Measurements from ENCODE around the gene VAV2.
"Not testable (repeated sequence)": the region's sequence is repeated elsewhere in the genome, so short reads cannot be mapped to it uniquely, and the experiment has no call there.

Gene VAV2

DNA sequence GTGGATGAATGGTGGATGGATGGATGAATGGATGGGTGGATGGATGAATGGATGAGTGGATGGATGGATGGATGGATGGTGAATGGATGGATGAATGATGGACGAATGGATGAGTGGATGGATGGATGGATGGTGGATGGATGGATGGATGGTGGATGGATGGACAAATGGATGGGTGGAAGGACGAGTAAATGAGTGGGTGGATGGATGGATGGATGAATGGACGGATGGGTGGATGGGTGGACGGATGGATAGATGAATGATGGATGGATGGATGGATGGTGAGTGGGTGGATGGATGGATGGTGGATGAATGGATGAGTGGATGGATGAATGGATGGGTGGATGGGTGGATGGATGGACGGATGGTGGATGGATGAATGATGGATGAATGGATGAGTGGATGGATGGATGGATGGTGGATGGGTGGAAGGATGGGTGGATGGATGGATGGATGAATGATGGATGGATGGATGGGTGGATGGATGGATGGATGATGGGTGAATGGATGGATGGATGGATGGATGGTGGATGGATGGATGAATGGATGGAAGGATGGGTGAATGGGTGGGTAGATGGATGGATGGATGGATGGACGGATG, 58.6 kb downstream of the VAV2 start:
- DNase-seq = no peak

DNA sequence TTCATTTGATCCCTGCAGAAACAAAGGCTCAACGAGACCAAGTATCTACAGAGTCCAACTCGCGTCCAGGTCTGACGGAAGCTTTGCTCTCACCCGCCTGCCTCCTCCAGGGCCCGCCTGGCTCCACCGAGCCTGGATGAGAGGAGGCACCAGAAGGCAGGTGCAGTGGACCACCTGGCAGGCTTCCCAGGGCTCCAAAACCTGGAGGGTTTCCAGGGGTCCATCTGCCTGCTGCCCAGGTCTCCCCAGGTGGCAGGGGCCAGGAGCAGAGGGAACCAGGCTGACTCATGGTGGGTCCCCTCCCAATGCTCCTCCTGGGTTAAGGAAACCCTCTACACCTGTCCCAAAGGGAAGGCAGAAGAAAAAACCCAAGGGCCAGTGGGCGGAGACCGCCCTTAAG, 59.5 kb downstream of the VAV2 start:
- no peak for DNase-seq

DNA sequence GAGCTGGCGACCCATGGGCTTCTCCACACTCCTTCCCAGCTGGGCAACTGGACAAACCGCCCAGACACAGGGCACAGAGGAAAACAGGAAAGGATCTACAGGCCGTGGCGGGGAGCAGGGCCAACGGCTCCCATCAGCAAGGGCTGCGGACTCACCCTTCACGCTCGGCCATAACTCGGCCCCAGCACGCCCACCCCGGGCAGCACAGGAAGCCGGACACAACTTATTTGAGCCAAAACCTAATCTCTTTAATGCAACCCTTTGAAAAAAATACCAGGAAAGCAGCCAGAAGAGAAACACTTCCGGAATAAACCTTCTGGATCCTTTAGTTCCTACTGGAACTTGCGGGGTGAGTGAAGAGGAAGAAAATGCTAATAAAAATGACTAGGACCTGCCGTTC, 59.9 kb downstream of the VAV2 start:
- no peak for DNase-seq

DNA sequence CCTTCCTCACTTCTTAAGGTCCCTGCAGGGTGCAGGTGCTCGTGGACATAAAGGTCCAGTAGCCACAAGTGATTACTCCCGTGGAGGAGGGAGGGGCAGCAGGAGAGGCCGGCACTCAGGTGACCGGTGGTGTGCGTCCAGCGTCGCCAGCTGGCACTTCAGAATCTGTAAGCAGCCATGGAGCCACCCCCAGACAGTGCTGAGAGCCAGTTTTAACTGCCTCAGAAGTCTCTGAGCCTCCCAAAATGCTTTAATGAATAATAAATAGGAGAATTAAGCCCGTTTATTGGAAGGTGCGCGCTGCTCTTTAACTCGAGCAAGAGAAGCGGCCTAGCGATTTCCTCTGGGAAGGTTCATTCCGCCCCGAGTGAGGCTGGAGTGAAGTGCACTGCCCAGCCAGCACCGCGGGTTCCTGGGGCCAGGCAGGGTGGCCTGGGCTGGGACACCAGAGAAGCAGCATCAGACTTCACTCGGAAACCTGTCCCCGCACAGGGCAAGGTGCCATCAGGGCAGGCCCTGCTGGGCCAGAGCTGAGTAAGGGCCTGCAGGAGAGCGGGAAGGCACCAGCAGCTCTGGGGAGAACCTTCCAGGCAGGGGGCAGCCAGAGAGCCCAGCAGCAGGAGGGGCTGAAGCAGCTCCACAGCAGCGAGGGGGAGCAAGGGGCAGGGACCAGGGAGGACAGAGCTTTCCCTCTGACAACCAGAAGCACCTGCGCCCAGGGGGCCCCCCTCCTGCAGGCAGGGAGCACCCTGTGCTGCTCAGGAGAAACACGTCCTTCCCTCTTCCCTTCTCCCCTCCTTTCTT, 61.2 kb downstream of the VAV2 start:
- no peak for DNase-seq

DNA sequence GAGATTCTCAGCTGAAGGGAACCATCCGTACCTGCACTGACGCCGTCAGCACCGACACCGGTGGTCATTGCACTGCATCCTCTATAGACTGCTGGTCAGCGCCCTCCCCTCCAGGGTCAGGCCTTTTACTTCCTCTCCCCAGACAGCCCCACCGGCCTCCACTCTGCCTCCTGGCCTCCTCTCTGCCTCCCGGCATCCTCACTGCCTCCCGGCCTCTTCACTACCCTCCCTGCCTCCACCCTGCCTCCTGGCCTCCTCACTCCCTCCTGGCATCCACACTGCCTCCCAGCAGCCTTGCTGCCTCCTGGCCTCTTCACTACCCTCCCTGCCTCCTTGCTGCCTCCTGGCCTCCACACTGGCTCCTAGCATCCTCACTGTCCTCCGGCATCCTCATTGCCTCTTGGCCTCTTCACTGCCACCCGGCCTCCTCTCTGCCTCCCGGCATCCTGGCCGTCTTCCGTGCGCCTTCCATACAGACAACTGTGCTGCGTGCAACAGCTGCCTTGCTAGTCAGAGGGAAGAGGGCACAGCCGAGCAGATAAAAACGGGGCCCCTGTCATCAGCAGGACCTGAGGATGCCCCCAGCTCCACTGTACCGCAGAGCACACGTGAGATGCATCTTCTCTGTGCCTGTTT, 62.0 kb downstream of the VAV2 start:
- no peak for DNase-seq

DNA sequence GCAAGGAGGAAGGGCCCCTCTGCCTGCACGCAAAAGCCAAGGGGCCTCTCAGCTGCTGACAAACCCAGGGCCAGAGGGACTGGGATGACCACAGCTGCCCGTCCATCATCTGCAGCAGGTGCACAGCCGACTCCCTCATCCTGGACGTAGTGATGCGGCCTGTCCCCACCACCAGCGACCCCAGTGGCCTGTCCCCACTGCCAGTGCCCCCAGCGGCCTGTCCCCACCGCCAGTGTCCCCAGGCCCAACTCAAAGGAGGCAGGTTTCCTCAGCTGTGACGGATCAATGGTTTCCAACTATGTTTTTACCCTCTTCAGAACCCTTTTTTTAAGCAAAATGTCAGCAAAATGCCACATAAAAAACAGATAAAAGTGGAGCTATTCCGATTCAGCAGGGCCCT, 62.5 kb downstream of the VAV2 start:
- DNase-seq = no peak

DNA sequence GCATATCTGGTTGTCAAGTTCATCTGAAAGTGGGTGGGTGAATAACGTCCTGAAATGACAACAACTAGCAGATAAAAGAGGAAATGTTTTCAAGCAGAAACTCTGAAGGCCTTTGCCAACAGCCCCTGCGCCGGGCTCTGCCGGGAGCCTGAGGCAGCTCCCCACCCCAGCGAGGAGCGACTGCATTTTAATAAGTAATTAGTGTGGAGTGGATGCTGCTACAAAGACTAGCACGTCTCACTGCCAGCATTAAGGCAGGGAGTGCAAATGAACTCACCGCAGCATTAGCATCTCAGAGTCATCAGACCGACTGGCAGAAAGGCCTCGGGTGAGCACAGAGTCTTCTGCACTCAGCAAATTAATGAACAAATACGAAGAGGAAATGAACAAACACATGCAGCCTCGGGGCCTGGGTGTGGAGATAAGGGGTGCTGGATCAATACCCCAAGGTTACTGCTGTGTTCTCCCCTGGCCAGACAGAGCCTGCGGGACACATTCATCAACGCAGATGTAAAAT, 63.8 kb downstream of the VAV2 start:
- no peak for DNase-seq

DNA sequence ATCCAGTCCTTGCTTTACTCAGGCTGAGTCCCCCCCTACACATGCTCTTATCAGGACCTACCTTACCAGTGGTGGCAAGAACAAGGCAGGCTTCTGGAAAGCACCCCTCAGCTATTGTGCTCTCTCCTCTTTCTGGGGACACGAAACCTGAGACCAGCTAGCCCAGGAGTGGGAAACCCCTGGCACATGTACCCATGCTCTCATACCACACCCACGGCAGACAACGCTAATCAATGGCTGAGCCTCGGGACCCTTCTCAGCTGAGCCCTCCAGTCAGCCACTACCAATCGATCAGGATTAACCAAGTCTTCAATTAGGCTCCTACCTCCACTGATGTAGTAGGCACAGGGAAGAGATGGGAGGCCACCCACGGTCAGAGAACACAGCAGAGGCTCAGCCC, 65.1 kb downstream of the VAV2 start:
- no peak for DNase-seq

DNA sequence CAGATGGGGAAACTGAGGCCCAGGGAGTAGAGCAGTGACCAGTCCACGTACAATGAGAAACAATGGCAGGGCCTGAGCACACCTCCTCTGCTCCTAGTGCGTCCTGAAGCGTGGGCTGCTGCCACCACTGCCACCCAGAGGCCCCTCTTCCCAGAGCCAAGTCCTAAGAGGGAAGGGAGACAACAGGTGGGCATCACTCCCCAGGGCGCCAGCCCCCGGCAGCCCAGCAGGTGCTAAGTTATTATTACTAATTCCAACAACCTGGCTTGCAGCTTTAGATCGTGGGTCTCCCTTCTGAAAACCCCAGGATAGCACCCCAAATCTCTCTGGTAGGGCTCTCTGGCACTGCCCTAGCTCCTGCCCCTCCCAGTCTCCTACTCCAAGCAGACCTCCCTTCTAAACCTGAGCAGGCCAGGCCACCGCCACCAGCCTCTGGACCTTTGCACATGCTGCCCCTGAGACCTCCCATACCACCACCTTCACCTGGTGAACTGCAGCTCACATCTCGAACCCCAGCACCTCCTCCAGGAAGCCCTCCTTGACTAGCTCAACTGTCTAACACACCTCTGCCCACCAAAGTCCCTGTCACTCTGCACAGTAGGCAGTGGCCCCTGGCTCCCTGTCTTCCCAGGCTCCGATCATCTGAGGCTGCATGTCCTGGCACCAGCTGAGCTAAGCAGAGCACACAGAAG, 65.8 kb downstream of the VAV2 start:
- DNase-seq = no peak

DNA sequence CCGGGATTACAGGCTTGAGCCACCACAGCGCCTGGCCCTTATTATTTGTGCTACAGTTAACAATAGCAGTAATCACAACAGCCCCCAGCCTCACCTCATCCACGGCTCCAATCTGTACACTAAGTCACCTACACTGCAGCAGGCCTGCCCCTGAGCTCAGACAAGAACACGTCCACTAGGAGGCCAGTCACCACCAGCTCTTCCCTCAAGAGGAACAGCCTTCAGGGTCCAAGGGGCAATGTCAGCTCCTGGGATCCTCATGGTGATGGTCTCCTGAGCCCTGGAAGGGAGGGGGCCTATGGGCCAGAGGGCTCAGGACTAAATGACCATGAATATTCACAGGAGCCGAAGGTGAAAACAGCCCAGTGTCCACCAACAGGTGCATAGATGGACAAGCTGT, 67.7 kb downstream of the VAV2 start:
- no peak for DNase-seq

DNA sequence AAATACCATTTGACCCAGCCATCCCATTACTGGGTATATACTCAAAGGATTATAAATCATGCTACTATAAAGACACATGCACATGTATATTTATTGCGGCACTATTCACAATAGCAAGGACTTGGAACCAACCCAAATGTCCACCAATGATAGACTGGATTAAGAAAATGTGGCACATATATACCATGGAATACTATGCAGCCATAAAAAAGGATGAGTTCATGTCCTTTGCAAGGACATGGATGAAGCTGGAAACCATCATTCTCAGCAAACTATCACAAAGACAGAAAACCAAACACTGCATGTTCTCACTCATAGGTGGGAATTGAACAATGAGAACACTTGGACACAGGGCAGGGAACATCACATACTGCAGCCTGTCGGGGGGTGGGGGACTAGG, 68.5 kb downstream of the VAV2 start:
- not testable (repeated sequence) for DNase-seq

DNA sequence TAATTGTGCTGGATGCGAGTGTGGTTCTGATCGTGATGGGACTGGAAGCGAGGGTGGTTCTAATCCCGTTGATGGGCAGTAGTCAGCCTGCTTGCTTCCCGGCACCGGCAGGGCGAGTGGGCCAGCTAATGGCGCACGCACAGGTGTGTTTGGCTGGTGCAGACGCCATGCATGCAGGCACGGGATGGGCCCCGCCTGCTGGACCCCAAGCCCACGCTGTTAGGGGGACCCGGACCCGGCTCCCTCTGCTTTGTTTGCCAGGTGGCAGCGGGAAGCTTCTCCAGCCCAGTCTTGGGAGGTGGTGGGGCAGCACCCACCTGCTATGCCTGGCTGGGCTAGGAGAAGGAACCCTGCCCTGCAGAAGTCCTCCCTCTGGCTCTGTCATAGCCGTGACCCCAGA, 70.3 kb downstream of the VAV2 start:
- DNase-seq = no peak

DNA sequence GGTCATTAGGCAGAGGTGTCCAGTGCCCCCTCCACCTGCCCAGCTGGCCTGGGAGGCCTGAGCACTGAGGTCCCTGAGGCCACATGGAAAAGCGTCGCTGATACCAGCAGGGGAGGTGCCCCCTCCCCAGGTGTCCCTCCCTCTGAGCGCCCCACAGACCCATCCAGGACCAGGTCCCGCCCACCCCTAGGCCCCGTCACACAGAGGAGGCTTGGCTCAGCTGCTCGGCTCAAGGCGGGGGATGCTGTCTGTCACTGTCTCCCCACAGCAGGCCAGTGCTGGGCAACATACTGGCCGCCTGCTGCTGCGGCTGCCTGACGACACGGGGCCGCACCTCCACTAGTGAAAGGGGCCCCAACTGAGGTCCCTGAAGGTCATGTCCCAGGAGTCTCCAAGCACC, 71.7 kb downstream of the VAV2 start:
- DNase-seq = no peak

DNA sequence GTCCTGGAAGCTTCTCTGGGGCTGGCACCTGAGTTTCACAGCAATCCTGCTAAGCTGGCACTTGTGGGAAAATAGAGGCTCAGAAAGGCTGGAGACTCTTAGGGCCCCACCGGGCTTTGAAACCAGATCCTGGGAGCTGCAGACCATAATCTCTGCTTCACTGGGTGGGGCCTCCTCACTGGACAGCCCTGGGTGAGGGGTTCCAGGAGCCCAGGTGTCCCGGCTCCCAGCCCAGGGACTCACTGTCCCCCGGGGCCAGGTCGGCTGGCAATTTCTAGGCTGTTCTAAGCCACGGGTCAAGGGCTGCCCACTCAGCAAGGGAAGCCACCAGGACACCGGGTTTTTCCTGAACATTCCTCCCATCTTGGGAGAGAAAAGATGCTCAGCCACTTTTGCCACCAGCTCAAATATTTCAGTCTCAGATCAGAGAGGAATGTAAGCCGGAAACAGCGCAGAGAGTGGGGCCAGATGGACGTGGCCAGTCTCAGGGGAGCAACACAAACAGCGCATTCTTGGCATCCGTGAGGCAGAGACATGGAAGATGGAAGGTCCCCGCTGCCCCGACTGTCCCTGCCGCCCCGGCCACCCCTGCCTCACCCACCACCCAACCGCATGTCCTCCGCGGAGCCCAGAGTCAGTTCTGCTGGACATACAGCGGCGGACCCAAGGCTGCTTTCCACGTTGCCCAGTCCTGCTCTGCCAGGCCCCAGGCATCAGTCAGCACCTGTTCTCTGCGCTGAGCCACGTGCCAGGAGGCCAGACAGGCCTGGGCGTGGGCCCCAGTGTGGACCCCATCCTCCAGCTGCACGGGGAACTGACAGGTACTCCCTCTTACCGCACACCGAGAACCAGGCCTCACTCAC, 72.6 kb downstream of the VAV2 start:
- no peak for DNase-seq

DNA sequence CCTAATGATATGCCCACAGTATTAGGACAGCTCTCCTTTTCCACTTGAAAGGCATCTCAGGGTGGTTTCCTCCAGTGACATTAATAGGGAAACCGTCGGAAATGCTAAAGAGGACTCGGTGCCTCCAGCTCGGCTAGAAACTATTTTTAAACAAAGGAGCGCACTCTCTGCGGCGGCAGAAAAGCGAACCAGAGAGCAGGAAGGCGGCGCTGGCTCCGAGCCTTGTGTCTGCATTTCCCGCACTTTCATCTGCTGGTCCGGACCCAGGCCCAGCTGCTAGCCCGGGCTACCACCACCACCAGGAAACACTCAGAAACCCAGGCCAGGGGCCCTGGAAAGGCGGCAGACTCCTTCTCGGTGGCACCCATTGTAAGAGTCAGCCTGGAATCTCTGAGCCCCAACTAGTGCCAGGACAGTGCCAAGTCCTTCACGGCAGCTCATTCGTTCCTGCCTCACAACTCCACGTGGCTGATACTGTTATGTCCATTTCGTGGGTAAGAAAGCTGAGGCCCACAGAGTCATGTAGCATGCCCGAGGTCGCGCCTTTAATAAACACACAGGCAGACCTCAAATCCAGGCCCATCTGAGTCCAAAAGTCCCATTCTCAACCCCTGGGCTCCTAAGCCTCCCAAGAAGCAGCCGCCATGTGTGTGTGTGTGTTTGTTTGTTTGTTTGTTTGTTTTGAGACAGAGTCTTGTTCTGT, 73.9 kb downstream of the VAV2 start:
- DNase-seq = no peak

DNA sequence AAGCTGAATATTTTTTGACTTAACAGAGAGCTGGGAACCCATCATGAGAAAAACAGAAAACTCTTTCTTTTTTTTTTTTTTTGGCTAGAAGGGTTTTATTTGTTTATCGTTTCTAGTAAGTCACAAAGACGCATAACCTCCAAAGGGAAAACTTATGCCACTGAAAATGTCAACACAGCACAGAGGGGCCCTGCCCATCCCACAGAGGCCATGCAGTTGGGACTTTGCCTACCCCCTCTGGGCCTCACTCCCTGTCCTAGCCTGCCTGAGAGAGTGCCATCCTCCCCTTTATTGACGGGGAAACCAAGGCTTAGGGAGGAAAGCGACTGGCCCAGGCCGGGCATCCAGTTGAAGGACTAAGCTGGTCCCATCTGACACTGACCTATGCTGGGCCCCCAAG, 74.7 kb downstream of the VAV2 start:
- DNase-seq = no peak

DNA sequence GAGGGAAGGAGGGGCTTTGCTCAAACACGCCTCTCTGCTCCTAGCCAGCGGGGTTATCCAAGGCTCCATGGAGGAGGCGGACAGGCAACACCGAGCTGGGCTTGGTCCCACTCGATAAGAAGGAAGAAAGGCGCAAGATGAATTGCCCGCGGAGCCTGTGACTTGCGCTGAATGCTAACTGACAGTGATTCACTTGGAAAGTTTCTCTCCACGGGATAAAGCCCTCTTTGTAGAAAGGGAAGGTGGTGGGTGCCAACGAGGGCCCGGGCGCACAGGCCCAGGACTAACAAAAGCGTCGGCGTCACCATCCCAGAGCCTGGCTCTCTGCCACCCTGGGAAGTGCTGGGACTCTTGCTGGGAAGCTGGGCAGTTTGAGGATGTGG, 76.0 kb downstream of the VAV2 start:
- DNase-seq = no peak

DNA sequence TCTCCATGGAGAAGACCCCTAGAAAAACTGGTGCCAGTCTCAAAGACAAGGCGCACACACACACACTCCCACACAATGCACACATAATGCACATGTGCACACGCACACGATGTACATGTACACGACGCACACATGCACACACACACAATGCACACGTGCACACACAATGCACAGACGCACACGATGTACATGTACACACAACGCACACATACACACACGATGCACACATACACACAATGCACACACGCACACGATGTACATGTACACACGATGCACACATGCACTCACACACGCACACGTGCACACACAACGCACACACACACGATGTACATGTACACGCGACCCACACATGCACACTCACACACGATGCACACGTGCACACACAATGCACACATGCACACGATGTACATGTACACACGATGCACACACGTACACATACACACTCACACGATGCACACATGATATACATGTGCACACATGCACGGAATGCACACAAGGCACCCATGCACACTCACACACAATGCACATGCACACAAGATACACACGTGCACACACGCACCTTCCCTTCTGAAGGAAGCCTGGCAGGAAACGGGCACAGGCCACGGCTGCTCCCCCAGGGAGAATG, 76.5 kb downstream of the VAV2 start:
- no peak for DNase-seq

DNA sequence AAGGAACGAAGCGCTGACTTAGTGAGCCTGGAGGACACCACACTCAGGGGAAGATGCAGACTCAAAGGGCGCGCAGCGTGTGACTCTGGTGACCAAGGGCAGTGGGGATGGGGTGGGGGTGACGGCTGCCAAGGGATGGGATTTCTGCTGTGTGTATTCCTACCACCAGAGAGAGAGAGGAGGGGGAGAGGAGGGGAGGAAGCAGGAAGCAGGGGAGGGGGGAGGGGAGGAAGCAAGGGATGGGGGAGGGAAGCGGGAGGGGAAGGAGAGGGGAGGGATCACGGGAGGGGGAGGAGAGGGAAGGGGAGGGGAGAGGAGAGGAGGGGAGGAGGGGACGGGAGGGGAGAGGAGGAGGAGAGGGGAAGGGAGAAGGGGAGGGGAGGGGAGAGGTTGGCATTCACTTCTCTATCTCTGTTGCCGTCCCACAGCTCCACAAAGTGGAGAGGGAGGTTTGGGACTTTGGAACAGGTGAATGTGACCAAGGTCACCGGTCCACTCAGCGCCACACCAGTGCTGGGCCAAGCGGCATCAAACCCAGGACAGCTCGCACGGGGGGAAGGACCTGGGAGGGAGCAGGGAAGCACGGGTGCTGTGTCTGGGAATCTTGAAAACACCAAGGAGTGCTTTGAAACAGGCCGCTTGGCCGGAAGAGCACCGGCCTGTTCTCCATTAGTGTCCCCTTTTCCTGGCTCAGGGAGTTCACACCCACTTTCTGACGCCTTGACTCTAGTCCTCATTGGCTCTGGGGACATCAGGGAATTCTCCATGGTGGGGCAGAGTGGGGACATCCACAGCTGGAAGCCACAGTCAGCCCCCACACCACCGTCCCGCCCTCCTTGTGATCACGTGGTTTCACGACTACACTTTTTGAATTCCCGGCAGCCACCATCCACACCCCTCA, 77.4 kb downstream of the VAV2 start:
- DNase-seq = no peak

All from HCEC 1CT (cell line).